Naive thymus-derived CD4-positive, alpha-beta T cell (primary cell): ENCODE results near the gene WASF3. TPM values are rescaled to one million over a fixed set of nuclear protein-coding genes. Genes with fewer than 3 reads are reported as not detected.

ENCODE experiments used
- ATAC-seq: fragments of 150-1000 bp; cut with Tn5 transposase; 2 replicates; pipeline ENCODE4 v1.10.0; 2021; ENCODE audit warnings: mild to moderate bottlenecking, moderate library complexity
- CTCF ChIA-PET: fragments of 350-600 bp; sonication (Branson Sonifier 250); formaldehyde crosslinking; loops from one replicate; lab custom pipeline; 2021; ENCODE audit warnings: antibody characterized with exemption; lab: Charles Lee
- POLR2A ChIA-PET: fragments of 350-600 bp; sonication (Branson Sonifier 250); formaldehyde crosslinking; loops from one replicate; lab custom pipeline; 2021; ENCODE audit warnings: antibody characterized with exemption, inconsistent platforms; lab: Charles Lee
- DNase-seq, 9 donors: peaks; one replicate each; pipeline versions ENCODE4 v3.0.0 to v3.0.0-alpha.2; 2020 to 2022; ENCODE audit warnings: mixed read lengths in 1 of 9
- H3K27ac ChIP-seq: one replicate; pipeline ENCODE4 v1.7.0; 2013; ENCODE audit warnings: mild to moderate bottlenecking, low read depth, low read length, moderate library complexity
- H3K27me3 ChIP-seq, 2 donors: one replicate each; pipeline ENCODE4 v1.7.0; 2013; ENCODE audit warnings: low read length in 2 of 2, mild to moderate bottlenecking in 2 of 2, moderate library complexity in 2 of 2; ENCODE audit not compliant: control insufficient read depth in 2 of 2, insufficient read depth in 2 of 2
- H3K36me3 ChIP-seq, 3 experiments: 1 replicate in 2 of 3; 2 replicates in 1 of 3; pipeline ENCODE4 v1.7.0; 2013; ENCODE audit warnings: low read length in 3 of 3, mild to moderate bottlenecking in 3 of 3, moderate library complexity in 1 of 3; ENCODE audit not compliant: insufficient read depth in 3 of 3, control insufficient read depth in 2 of 3
- H3K4me1 ChIP-seq, 2 donors: one replicate each; pipeline ENCODE4 v1.7.0; 2013; ENCODE audit warnings: low read length in 2 of 2, mild to moderate bottlenecking in 2 of 2, moderate library complexity in 1 of 2; ENCODE audit not compliant: control insufficient read depth in 2 of 2, insufficient read depth in 2 of 2
- H3K4me3 ChIP-seq: 2 replicates; pipeline ENCODE4 v1.7.0; 2013; ENCODE audit warnings: mild to moderate bottlenecking, low read length
- H3K9me3 ChIP-seq, 3 experiments: 1 replicate in 2 of 3; 2 replicates in 1 of 3; pipeline ENCODE4 v1.7.0; 2013; ENCODE audit warnings: low read length in 3 of 3; ENCODE audit not compliant: control insufficient read depth in 2 of 3
- H3K27ac Mint-ChIP-seq, 9 donors: one replicate each; pipeline ENCODE4 v1.8.0; 2020 to 2022; ENCODE audit warnings: mixed read lengths in 9 of 9, mild to moderate bottlenecking in 8 of 9, moderate library complexity in 5 of 9, inconsistent platforms in 2 of 9
- H3K27me3 Mint-ChIP-seq, 5 donors: one replicate each; pipeline ENCODE4 v1.8.0; 2021 to 2022; ENCODE audit warnings: mixed read lengths in 5 of 5, mild to moderate bottlenecking in 1 of 5
- H3K36me3 Mint-ChIP-seq, 5 donors: one replicate each; pipeline ENCODE4 v1.8.0; 2020 to 2022; ENCODE audit warnings: mixed read lengths in 5 of 5, mild to moderate bottlenecking in 3 of 5, inconsistent platforms in 1 of 5
- H3K4me1 Mint-ChIP-seq, 7 donors: one replicate each; pipeline ENCODE4 v1.8.0; 2020 to 2022; ENCODE audit warnings: mixed read lengths in 7 of 7, mild to moderate bottlenecking in 3 of 7, inconsistent platforms in 1 of 7
- H3K4me3 Mint-ChIP-seq, 10 donors: one replicate each; pipeline ENCODE4 v1.8.0; 2020 to 2022; ENCODE audit warnings: mild to moderate bottlenecking in 10 of 10, mixed read lengths in 10 of 10, moderate library complexity in 6 of 10, inconsistent platforms in 2 of 10
- H3K9me3 Mint-ChIP-seq, 11 donors: one replicate each; pipeline ENCODE4 v1.8.0; 2020 to 2022; ENCODE audit warnings: mixed read lengths in 11 of 11, mild to moderate bottlenecking in 4 of 11, inconsistent platforms in 1 of 11, moderate library complexity in 1 of 11
- intact Hi-C, 2 donors: fragments of 100-400 bp; cut with micrococcal nuclease; formaldehyde crosslinking; loops; one replicate each; pipeline ENCODE4 v1.15.1; 2023
- polyA plus RNA-seq, 2 donors: library from polyadenylated mRNA; unstranded; fragments of 300-500 nt; fragmentation: Illumina TruSeq; gene quantifications; one replicate each; pipeline ENCODE4 v1.2.3, GENCODE V29; 2021
- total RNA-seq, 6 experiments: library from RNA in 5 of 6; stranded (reverse) in 5 of 6; gene quantifications; 1 replicate in 5 of 6; 2 replicates in 1 of 6; pipeline ENCODE4 v1.2.3 and lab custom pipeline; 2021 to 2026

WASF3 gene
- total and polyA plus RNA-seq, 7 experiments from 2014 or later, result 0.08 to 0.20 TPM; not detected in 5

DNA sequence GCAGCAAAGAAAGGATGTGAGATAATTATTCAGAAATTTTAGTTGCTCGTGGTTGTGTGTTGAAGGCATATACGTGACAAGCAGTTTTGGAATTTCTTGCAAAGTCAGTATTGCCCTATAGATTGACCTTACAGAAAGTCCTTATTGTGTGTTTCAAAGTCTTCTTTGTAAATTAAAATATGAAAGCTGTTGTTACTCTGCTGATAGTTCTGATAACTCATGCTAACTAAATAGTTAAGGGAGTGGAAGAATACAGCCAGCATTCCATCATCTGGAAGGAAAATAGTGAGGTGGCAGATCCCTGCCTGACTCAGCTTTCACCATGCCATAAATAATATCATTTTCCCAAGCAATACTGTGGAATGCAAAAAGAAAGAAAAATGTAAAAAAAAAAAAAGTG, 27.2 kb downstream of the WASF3 start:
- Histone ChIP-seq H3K27me3 (no peaks in the 10 kb centered on the region), H3K4me1 (no peaks in the 10 kb centered on the region), H3K4me3 (no peak overlapping the region), H3K9me3 (no peaks in the 10 kb centered on the region), H3K27ac (no peak overlapping the region), H3K36me3 (no peaks in the 10 kb centered on the region)
- ChIA-PET POLR2A (no interaction called here), CTCF (interaction anchor here (0.7 kb wide), 1 partner anchor 1758 kb away, joined by 4 read pairs; no protein-coding TSS in a partner anchor)
- Mint-ChIP-seq H3K27me3 (peaks cover 11 to 28% (median 18%) of the 10 kb centered on the region in 5 donors), H3K9me3 (peaks cover 0 to 4% (median 0%) of the 10 kb centered on the region in 11 donors), H3K27ac (no peak overlapping the region), H3K36me3 (no peaks in the 10 kb centered on the region), H3K4me3 (no peak overlapping the region), H3K4me1 (no peaks in the 10 kb centered on the region)
- DNase-seq, result no peak
- ATAC-seq, result no peak
- intact Hi-C loops, result no loop called here

DNA sequence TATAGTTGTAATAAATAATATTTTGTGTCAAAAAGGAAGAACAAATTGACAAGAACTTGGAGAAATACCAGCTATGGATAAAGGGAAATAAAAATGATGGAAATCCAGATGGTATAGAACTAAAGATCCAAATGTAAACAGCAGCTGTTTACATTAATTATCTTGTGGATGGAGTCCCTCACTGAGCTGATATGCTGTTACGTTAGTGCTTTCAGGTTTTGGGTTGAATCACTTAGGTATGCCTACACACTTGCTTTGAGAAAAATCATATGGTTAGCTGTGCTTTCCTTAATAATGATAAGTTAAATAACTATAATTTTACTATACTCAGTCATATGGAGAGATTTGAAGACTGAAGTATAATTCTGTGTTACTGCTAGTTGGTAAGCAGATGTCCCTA, 27.7 kb downstream of the WASF3 start:
- DNase-seq, result no peak
- H3K27ac Mint-ChIP-seq, result no peak overlapping the region
- H3K9me3 Mint-ChIP-seq, result peaks cover 0 to 4% (median 0%) of the 10 kb centered on the region in 11 donors
- no peak overlapping the region for H3K4me3 ChIP-seq
- ATAC-seq, result no peak
- H3K4me1 ChIP-seq, result no peaks in the 10 kb centered on the region
- no peaks in the 10 kb centered on the region for H3K27me3 ChIP-seq
- peaks cover 11 to 28% (median 18%) of the 10 kb centered on the region in 5 donors for H3K27me3 Mint-ChIP-seq
- no peaks in the 10 kb centered on the region for H3K4me1 Mint-ChIP-seq
- POLR2A ChIA-PET, result no interaction called here
- no peak overlapping the region for H3K27ac ChIP-seq
- CTCF ChIA-PET, result interaction anchor here (0.7 kb wide), 1 partner anchor 1758 kb away, joined by 4 read pairs; no protein-coding TSS in a partner anchor
- H3K36me3 Mint-ChIP-seq, result no peaks in the 10 kb centered on the region
- H3K36me3 ChIP-seq, result no peaks in the 10 kb centered on the region
- H3K4me3 Mint-ChIP-seq, result no peak overlapping the region
- intact Hi-C loops, result no loop called here
- no peaks in the 10 kb centered on the region for H3K9me3 ChIP-seq

GRCh38 chr13:26587251-26587650, 29.8 kb downstream of the WASF3 start:
- ChIA-PET POLR2A (no interaction called here), CTCF (no interaction called here)
- Mint-ChIP-seq H3K27ac (no peak overlapping the region), H3K4me1 (no peaks in the 10 kb centered on the region), H3K9me3 (peaks cover 0 to under 1% (median 0%) of the 10 kb centered on the region in 11 donors), H3K4me3 (no peak overlapping the region), H3K36me3 (no peaks in the 10 kb centered on the region), H3K27me3 (peaks cover 19 to 37% (median 29%) of the 10 kb centered on the region in 5 donors)
- intact Hi-C loops, result no loop called here
- DNase-seq, result no peak
- no peaks in the 10 kb centered on the region for H3K36me3 ChIP-seq
- H3K4me1 ChIP-seq, result no peaks in the 10 kb centered on the region
- no peak overlapping the region for H3K4me3 ChIP-seq
- no peak for ATAC-seq
- H3K9me3 ChIP-seq, result no peaks in the 10 kb centered on the region
- no peak overlapping the region for H3K27ac ChIP-seq
- no peaks in the 10 kb centered on the region for H3K27me3 ChIP-seq

DNA sequence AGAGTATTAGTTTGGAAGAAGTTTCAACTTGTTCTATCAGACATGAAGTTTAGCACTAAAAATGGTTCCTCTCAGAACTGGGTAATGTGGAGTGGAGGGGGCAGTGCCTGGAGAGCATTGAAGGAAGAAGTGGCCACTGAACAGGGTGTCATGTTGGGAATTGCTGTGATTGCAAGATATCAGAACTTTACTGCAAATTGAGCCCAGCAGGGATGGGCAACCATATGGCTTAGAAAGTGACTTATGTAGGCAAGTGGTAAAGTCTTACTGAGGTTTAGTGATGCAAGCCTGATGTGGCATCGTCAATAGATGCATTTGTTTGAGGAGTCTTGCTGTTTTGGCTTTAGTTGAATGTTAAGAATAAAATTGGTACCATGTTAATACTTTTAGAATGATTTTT, 31.7 kb downstream of the WASF3 start:
- Histone ChIP-seq H3K27me3 (no peaks in the 10 kb centered on the region), H3K27ac (no peak overlapping the region), H3K4me3 (no peak overlapping the region), H3K9me3 (no peaks in the 10 kb centered on the region), H3K4me1 (no peaks in the 10 kb centered on the region), H3K36me3 (no peaks in the 10 kb centered on the region)
- ChIA-PET POLR2A (no interaction called here), CTCF (no interaction called here)
- ATAC-seq (no peak), DNase-seq (no peak)
- Mint-ChIP-seq H3K4me1 (no peaks in the 10 kb centered on the region), H3K4me3 (no peak overlapping the region), H3K36me3 (no peaks in the 10 kb centered on the region), H3K27me3 (peaks cover 13 to 37% (median 26%) of the 10 kb centered on the region in 5 donors), H3K9me3 (no peaks in the 10 kb centered on the region), H3K27ac (no peak overlapping the region)
- intact Hi-C loops, result no loop called here

GRCh38 chr13:26589754-26590153, 32.3 kb downstream of the WASF3 start:
- Histone ChIP-seq H3K4me1 (no peaks in the 10 kb centered on the region), H3K4me3 (no peak overlapping the region), H3K36me3 (no peaks in the 10 kb centered on the region), H3K27ac (no peak overlapping the region), H3K27me3 (no peaks in the 10 kb centered on the region), H3K9me3 (no peaks in the 10 kb centered on the region)
- CTCF ChIA-PET, result no interaction called here
- Mint-ChIP-seq H3K27ac (no peak overlapping the region), H3K27me3 (peaks cover 14 to 37% (median 31%) of the 10 kb centered on the region in 5 donors), H3K9me3 (no peaks in the 10 kb centered on the region), H3K4me3 (no peak overlapping the region), H3K36me3 (no peaks in the 10 kb centered on the region), H3K4me1 (no peaks in the 10 kb centered on the region)
- intact Hi-C loops, result no loop called here
- DNase-seq, result no peak
- POLR2A ChIA-PET, result no interaction called here
- ATAC-seq, result no peak

- peaks cover 15 to 36% (median 32%) of the 10 kb centered on the region in 5 donors for H3K27me3 Mint-ChIP-seq
- no peaks in the 10 kb centered on the region for H3K9me3 Mint-ChIP-seq
- no peaks in the 10 kb centered on the region for H3K36me3 ChIP-seq
- no peak overlapping the region for H3K4me3 Mint-ChIP-seq
- no peaks in the 10 kb centered on the region for H3K36me3 Mint-ChIP-seq
- H3K4me1 ChIP-seq, result no peaks in the 10 kb centered on the region
- no peak overlapping the region for H3K4me3 ChIP-seq
- DNase-seq, result no peak
- POLR2A ChIA-PET, result no interaction called here
- no peak overlapping the region for H3K27ac Mint-ChIP-seq
- no peak overlapping the region for H3K27ac ChIP-seq
- CTCF ChIA-PET, result no interaction called here
- no peaks in the 10 kb centered on the region for H3K9me3 ChIP-seq
- no peaks in the 10 kb centered on the region for H3K4me1 Mint-ChIP-seq
- no peak for ATAC-seq
- intact Hi-C loops, result no loop called here
- H3K27me3 ChIP-seq, result no peaks in the 10 kb centered on the region
Measured at GRCh38 chr13:26590379-26590778, 32.9 kb downstream of the WASF3 start.

DNA sequence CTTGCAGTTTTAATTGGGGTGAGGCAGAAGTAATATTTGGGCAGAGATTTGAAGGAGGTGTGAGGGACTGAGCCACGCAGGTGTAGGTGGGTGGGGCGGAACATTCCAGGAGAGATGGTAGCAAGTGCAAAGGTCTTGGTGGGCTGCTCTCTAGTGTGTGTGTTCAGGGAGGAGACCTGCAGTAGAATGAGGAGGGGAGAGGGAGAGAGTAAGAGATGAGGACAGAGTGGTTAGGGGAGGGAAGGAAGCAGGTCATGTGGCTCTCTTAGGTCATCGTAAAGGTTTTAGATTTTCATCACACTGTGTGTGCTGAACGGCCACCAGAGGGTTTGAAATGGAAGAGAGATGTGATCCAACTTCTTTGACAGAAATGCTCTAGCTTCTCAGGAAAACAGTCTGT, 33.5 kb downstream of the WASF3 start:
- no peaks in the 10 kb centered on the region for H3K27me3 ChIP-seq
- no peaks in the 10 kb centered on the region for H3K4me1 ChIP-seq
- Mint-ChIP-seq H3K27ac (no peak overlapping the region), H3K9me3 (no peaks in the 10 kb centered on the region), H3K4me1 (no peaks in the 10 kb centered on the region), H3K4me3 (no peak overlapping the region), H3K36me3 (no peaks in the 10 kb centered on the region), H3K27me3 (peaks cover 15 to 36% (median 34%) of the 10 kb centered on the region in 5 donors)
- CTCF ChIA-PET, result no interaction called here
- no peaks in the 10 kb centered on the region for H3K9me3 ChIP-seq
- no peak for DNase-seq
- H3K4me3 ChIP-seq, result no peak overlapping the region
- POLR2A ChIA-PET, result no interaction called here
- no peaks in the 10 kb centered on the region for H3K36me3 ChIP-seq
- intact Hi-C loops, result no loop called here
- no peak for ATAC-seq
- no peak overlapping the region for H3K27ac ChIP-seq
